ENCODE data around the gene TTC24.
A peak's percentile ranks its signal among the peaks of the same experiment; 100 is the strongest.

GRCh38 chr1:156553860-156554485, 25.6 kb upstream of the TTC24 start:
- TF ChIP-seq, protein P1, sequence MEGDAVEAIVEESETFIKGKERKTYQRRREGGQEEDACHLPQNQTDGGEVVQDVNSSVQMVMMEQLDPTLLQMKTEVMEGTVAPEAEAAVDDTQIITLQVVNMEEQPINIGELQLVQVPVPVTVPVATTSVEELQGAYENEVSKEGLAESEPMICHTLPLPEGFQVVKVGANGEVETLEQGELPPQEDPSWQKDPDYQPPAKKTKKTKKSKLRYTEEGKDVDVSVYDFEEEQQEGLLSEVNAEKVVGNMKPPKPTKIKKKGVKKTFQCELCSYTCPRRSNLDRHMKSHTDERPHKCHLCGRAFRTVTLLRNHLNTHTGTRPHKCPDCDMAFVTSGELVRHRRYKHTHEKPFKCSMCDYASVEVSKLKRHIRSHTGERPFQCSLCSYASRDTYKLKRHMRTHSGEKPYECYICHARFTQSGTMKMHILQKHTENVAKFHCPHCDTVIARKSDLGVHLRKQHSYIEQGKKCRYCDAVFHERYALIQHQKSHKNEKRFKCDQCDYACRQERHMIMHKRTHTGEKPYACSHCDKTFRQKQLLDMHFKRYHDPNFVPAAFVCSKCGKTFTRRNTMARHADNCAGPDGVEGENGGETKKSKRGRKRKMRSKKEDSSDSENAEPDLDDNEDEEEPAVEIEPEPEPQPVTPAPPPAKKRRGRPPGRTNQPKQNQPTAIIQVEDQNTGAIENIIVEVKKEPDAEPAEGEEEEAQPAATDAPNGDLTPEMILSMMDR (IDR thresholded peaks at IDR 0.05): no peak
- peak in 1 of 4 donors; percentile 20 for TF ChIP-seq EP300 (IDR thresholded peaks at IDR 0.05)
- TF ChIP-seq POLR2A (IDR thresholded peaks at IDR 0.05): no peak
- TF ChIP-seq POLR2AphosphoS5 (IDR thresholded peaks at IDR 0.05): peak in 3 of 4 donors; percentile 13 to 62 (median 34)
